Neural cell (in vitro differentiated cells): ENCODE results near the gene NCOA7. TPM values are rescaled to one million over a fixed set of nuclear protein-coding genes. Genes with fewer than 3 reads are reported as not detected.
"Not testable (repeated sequence)": the region's sequence is repeated elsewhere in the genome, so short reads cannot be mapped to it uniquely, and the experiment has no call there.

ENCODE experiments used
- H2AFZ ChIP-seq: fragments of 200-600, 300-800 bp; sonication (generic), shearing (Covaris generic); 2 replicates; pipeline ENCODE4 v1.6.0; 2014; ENCODE audit warnings: low read depth, mild to moderate bottlenecking, antibody characterized with exemption, low read length, moderate library complexity
- H3F3A ChIP-seq: fragments of 200-600 bp; shearing (Covaris generic); 2 replicates; pipeline ENCODE4 v1.6.1; 2016; ENCODE audit warnings: mild to moderate bottlenecking, moderate library complexity, mixed read lengths, antibody characterized with exemption, low read length; ENCODE audit not compliant: insufficient read depth, poor library complexity, severe bottlenecking
- H3K27ac ChIP-seq: fragments of 200-600, 300-800 bp; sonication (generic), shearing (Covaris generic); 2 replicates; pipeline ENCODE4 v1.5.1; 2014; ENCODE audit warnings: mild to moderate bottlenecking, low read length, moderate library complexity
- H3K27me3 ChIP-seq: fragments of 300-800, 200-600 bp; sonication (generic), shearing (Covaris generic); 2 replicates; pipeline ENCODE4 v1.6.0; 2014; ENCODE audit warnings: mild to moderate bottlenecking, low read depth, low read length, moderate library complexity; ENCODE audit not compliant: insufficient read depth
- H3K36me3 ChIP-seq: fragments of 300-800, 200-600 bp; sonication (generic), shearing (Covaris generic); 2 replicates; pipeline ENCODE4 v1.5.1; 2014; ENCODE audit warnings: mild to moderate bottlenecking, antibody characterized with exemption, low read length, moderate library complexity; ENCODE audit not compliant: insufficient read depth
- H3K4me2 ChIP-seq: fragments of 300-800, 200-600 bp; sonication (generic), shearing (Covaris generic); 2 replicates; pipeline ENCODE4 v1.6.0; 2014; ENCODE audit warnings: mild to moderate bottlenecking, low read length
- H3K4me3 ChIP-seq: fragments of 300-800, 200-600 bp; sonication (generic), shearing (Covaris generic); 2 replicates; pipeline ENCODE4 v1.5.1; 2014; ENCODE audit warnings: mild to moderate bottlenecking, low read length, moderate library complexity
- H3K79me2 ChIP-seq: fragments of 200-600 bp; shearing (Covaris generic); replicated peaks from 2 replicates; pipeline ENCODE4 v1.6.0; 2014; ENCODE audit warnings: mild to moderate bottlenecking, low read length, moderate library complexity; ENCODE audit not compliant: insufficient read depth
- H3K9ac ChIP-seq: fragments of 300-800, 200-600 bp; sonication (generic), shearing (Covaris generic); 2 replicates; pipeline ENCODE4 v1.6.1; 2016; ENCODE audit warnings: mild to moderate bottlenecking, low read length, mixed read lengths
- H3K9me2 ChIP-seq: fragments of 200-600 bp; shearing (Covaris generic); 2 replicates; pipeline ENCODE4 v1.6.1; 2016; ENCODE audit warnings: mild to moderate bottlenecking, low read length, mixed read lengths; ENCODE audit not compliant: insufficient read depth
- H3K9me3 ChIP-seq: fragments of 200-600, 300-800 bp; sonication (generic), shearing (Covaris generic); 2 replicates; pipeline ENCODE4 v1.6.1; 2016; ENCODE audit warnings: mild to moderate bottlenecking, mixed run types, low read length, moderate library complexity, mixed read lengths
- H4K20me1 ChIP-seq: fragments of 200-600 bp; shearing (Covaris generic); 2 replicates; pipeline ENCODE4 v1.6.1; 2016; ENCODE audit warnings: mild to moderate bottlenecking, mixed run types; ENCODE audit not compliant: insufficient read depth
- EP300 ChIP-seq: fragments of 450-650 bp; conservative IDR thresholded peaks from 2 replicates; pipeline ENCODE4 v1.6.1; 2014; ENCODE audit warnings: antibody characterized with exemption, mild to moderate bottlenecking, moderate library complexity; ENCODE audit not compliant: poor library complexity, severe bottlenecking
- EZH2 ChIP-seq: fragments of 200-600, 300-800 bp; shearing (Covaris generic), sonication (generic); IDR thresholded peaks from 2 replicates; pipeline ENCODE4 v1.6.1; 2014; ENCODE audit warnings: antibody characterized with exemption, low read length, borderline replicate concordance, mild to moderate bottlenecking; ENCODE audit not compliant: insufficient read depth, poor library complexity, severe bottlenecking
- MXI1 ChIP-seq: fragments of 450-650 bp; conservative IDR thresholded peaks from 2 replicates; pipeline ENCODE4 v1.6.1; 2014; ENCODE audit warnings: antibody characterized with exemption, mild to moderate bottlenecking; ENCODE audit not compliant: poor library complexity, severe bottlenecking
- POLR2AphosphoS5 ChIP-seq: IDR thresholded peaks from 2 replicates; pipeline ENCODE4 v1.6.1; 2012
- RAD21 ChIP-seq: fragments of 450-650 bp; conservative IDR thresholded peaks from 2 replicates; pipeline ENCODE4 v1.6.1; 2014; ENCODE audit warnings: antibody characterized with exemption, mild to moderate bottlenecking, moderate library complexity
- SMC3 ChIP-seq: fragments of 450-650 bp; conservative IDR thresholded peaks from 2 replicates; pipeline ENCODE4 v1.6.1; 2014; ENCODE audit warnings: antibody characterized with exemption, mild to moderate bottlenecking, moderate library complexity; ENCODE audit not compliant: poor library complexity
- TAF1 ChIP-seq: IDR thresholded peaks from 2 replicates; pipeline ENCODE4 v1.6.1; 2012; ENCODE audit warnings: low read depth
- polyA plus RNA-seq: library from polyadenylated mRNA; depleted of rRNA; stranded (reverse); fragments of >200 nt; gene quantifications from 2 replicates; pipeline ENCODE4 v1.2.3, GENCODE V29; 2014
- TF ChIP-seq, protein P1 (sequence below): IDR thresholded peaks from 2 replicates; pipeline ENCODE4 v1.6.1; 2012; ENCODE audit warnings: borderline replicate concordance
- TF ChIP-seq, protein P2 (sequence below): fragments of 450-650 bp; IDR thresholded peaks from 2 replicates; pipeline ENCODE4 v1.5.1; 2014; ENCODE audit warnings: antibody characterized with exemption, mild to moderate bottlenecking, moderate library complexity; ENCODE audit not compliant: poor library complexity, severe bottlenecking

Gene NCOA7
- polyA plus RNA-seq, 1 donor from 2014 or later, result 17.1 TPM

DNA sequence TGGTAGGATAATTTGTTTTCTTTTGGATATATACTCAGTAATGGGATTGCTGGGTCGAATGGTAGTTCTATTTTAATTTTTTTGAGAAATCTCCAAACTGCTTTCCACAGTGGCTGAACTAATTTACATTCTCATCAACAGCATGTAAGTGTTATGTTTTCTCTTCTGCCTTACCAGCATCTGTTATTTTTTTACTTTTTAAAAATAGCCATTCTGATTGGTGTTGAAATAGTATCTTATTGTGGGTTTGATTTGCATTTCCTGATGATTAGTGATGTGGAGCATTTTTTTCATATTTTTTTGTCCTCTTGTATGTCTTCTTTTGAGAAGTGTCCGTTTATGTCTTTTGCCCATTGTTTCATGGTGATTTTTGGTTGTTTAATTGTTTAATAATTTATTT, 177.7 kb downstream of the NCOA7 start:
- no peaks in the 10 kb centered on the region for H3K9me3 ChIP-seq
- H4K20me1 ChIP-seq, result no peaks in the 10 kb centered on the region
- no peak overlapping the region for H3K4me2 ChIP-seq
- peaks cover under 1% of the 10 kb centered on the region for H3K36me3 ChIP-seq
- no peak overlapping the region for H3K4me3 ChIP-seq
- no peak overlapping the region for H3K9ac ChIP-seq
- no peaks in the 10 kb centered on the region for H3K9me2 ChIP-seq
- peaks cover 5% of the 10 kb centered on the region for H3K79me2 ChIP-seq
- no peak overlapping the region for H2AFZ ChIP-seq
- H3K27me3 ChIP-seq, result no peaks in the 10 kb centered on the region
- TF ChIP-seq RAD21 (no peak), EP300 (no peak), TAF1 (no peak), SMC3 (no peak), MXI1 (no peak), EZH2 (no peak), POLR2AphosphoS5 (no peak)
- TF ChIP-seq, protein P1, sequence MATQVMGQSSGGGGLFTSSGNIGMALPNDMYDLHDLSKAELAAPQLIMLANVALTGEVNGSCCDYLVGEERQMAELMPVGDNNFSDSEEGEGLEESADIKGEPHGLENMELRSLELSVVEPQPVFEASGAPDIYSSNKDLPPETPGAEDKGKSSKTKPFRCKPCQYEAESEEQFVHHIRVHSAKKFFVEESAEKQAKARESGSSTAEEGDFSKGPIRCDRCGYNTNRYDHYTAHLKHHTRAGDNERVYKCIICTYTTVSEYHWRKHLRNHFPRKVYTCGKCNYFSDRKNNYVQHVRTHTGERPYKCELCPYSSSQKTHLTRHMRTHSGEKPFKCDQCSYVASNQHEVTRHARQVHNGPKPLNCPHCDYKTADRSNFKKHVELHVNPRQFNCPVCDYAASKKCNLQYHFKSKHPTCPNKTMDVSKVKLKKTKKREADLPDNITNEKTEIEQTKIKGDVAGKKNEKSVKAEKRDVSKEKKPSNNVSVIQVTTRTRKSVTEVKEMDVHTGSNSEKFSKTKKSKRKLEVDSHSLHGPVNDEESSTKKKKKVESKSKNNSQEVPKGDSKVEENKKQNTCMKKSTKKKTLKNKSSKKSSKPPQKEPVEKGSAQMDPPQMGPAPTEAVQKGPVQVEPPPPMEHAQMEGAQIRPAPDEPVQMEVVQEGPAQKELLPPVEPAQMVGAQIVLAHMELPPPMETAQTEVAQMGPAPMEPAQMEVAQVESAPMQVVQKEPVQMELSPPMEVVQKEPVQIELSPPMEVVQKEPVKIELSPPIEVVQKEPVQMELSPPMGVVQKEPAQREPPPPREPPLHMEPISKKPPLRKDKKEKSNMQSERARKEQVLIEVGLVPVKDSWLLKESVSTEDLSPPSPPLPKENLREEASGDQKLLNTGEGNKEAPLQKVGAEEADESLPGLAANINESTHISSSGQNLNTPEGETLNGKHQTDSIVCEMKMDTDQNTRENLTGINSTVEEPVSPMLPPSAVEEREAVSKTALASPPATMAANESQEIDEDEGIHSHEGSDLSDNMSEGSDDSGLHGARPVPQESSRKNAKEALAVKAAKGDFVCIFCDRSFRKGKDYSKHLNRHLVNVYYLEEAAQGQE, result no peak
- TF ChIP-seq, protein P2, sequence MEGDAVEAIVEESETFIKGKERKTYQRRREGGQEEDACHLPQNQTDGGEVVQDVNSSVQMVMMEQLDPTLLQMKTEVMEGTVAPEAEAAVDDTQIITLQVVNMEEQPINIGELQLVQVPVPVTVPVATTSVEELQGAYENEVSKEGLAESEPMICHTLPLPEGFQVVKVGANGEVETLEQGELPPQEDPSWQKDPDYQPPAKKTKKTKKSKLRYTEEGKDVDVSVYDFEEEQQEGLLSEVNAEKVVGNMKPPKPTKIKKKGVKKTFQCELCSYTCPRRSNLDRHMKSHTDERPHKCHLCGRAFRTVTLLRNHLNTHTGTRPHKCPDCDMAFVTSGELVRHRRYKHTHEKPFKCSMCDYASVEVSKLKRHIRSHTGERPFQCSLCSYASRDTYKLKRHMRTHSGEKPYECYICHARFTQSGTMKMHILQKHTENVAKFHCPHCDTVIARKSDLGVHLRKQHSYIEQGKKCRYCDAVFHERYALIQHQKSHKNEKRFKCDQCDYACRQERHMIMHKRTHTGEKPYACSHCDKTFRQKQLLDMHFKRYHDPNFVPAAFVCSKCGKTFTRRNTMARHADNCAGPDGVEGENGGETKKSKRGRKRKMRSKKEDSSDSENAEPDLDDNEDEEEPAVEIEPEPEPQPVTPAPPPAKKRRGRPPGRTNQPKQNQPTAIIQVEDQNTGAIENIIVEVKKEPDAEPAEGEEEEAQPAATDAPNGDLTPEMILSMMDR, result no peak
- no peak overlapping the region for H3K27ac ChIP-seq
- H3F3A ChIP-seq, result no peaks in the 10 kb centered on the region

DNA sequence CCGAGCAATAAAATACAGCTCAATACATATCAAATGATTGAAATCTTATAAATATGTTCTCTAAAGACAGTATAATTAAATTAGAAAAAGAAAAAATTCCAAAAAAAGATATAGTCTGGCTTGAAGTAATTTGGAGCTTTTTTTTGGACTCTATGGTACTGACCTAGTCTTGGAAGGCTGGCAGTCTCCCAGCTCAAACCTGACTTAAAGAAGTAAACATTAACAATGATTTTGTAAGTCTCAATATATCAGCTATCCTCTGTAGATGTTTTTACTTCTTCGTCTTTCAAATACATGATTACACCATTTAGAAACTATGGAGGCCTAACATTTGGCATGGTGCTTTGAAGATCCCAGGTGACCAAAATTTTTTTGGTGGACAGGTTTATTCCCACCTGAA, 180.0 kb downstream of the NCOA7 start:
- TF ChIP-seq EZH2 (no peak), EP300 (no peak), POLR2AphosphoS5 (no peak), MXI1 (no peak), TAF1 (no peak), SMC3 (no peak), RAD21 (no peak)
- TF ChIP-seq, protein P2, result no peak
- TF ChIP-seq, protein P1, result no peak
- Histone ChIP-seq H3K4me3 (no peak overlapping the region), H3K27ac (no peak overlapping the region), H3K9ac (no peak overlapping the region), H3F3A (no peaks in the 10 kb centered on the region), H2AFZ (no peak overlapping the region), H3K36me3 (peaks cover 7% of the 10 kb centered on the region), H3K79me2 (peaks cover 5% of the 10 kb centered on the region), H3K9me2 (no peaks in the 10 kb centered on the region), H3K27me3 (no peaks in the 10 kb centered on the region), H3K9me3 (no peaks in the 10 kb centered on the region), H3K4me2 (no peak overlapping the region), H4K20me1 (no peaks in the 10 kb centered on the region)

DNA sequence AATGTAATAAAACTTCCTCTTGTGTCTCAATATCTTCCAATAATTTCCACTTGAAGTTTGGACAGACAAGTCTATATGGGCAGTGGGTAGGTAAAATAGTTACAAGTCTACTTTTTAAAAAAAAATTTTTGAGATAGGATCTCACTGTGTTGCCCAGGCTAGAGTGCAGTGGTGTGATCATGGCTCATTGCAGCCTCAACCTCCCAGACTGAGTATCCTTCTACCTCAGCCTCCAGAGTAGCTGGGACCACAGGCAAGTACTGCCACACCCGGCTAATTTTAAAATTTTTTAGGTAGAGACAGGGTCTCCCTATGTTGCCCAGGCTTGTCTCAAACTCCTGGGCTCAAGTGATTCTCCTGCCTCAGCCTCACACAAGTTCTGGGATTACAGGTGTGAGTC, 181.7 kb downstream of the NCOA7 start:
- not testable (repeated sequence) for H3K4me3 ChIP-seq, H3K9me3 ChIP-seq

More for the DNA sequence above, 181.7 kb downstream of the NCOA7 start:
- not testable (repeated sequence) for H3K27ac ChIP-seq, H2AFZ ChIP-seq, H3K36me3 ChIP-seq, H3F3A ChIP-seq, H3K9ac ChIP-seq, H3K79me2 ChIP-seq, H3K4me2 ChIP-seq, H3K9me2 ChIP-seq, H3K27me3 ChIP-seq, H4K20me1 ChIP-seq
